ENCODE results near the gene SMG7.

SMG7 gene

DNA sequence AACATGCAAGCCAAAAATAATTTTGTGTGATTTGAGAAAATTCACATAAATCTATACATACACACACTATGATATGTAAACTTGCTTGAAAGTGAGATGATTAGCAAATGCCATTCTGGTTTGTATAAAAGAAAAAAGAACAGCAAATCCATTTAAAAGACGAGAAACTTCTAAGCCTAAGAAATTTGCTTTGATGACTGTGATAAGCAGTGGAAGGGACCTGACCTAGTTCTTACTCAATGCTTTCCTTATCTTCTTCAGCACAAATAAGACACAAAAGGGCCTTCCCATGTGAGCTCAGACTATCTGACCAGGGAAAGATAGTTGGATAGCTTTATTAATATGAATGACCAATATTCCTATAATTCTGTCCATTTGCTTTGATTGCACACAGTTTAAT is 28.8 kb upstream of the SMG7 start:
- Histone ChIP-seq H2AFZ (ENCODE audit: low read length) (no peak overlapping the region), H3K36me3 (ENCODE audit: insufficient read depth, low read length) (no peaks in the 10 kb centered on the region), H3K27me3 (ENCODE audit: insufficient read depth, low read length) (no peaks in the 10 kb centered on the region; the same call in 1 of the 2 replicates), H3K79me2 (ENCODE audit: insufficient read depth, low read length) (no peaks in the 10 kb centered on the region), H3F3A (ENCODE audit: insufficient read depth, low read length) (no peaks in the 10 kb centered on the region), H3K4me1 (ENCODE audit: insufficient read depth, low read length, severe bottlenecking) (no peaks in the 10 kb centered on the region), H3K9me2 (ENCODE audit: low read depth, low read length) (no peaks in the 10 kb centered on the region), H3K9ac (ENCODE audit: low read length) (no peak overlapping the region), H3K27ac (ENCODE audit: low read depth, low read length, poor library complexity, severe bottlenecking) (no peak overlapping the region), H3K4me2 (ENCODE audit: low read length) (no peak overlapping the region), H3K9me3 (ENCODE audit: low read length) (no peaks in the 10 kb centered on the region), H4K20me1 (ENCODE audit: insufficient read depth, low read length) (no peaks in the 10 kb centered on the region), H3K4me3 (ENCODE audit: low read depth, low read length, poor library complexity, severe bottlenecking) (no peak overlapping the region)
- no peak for TF ChIP-seq EZH2 (IDR thresholded peaks at IDR 0.05; ENCODE audit: borderline replicate concordance, low read length)
- TF ChIP-seq, protein P1, sequence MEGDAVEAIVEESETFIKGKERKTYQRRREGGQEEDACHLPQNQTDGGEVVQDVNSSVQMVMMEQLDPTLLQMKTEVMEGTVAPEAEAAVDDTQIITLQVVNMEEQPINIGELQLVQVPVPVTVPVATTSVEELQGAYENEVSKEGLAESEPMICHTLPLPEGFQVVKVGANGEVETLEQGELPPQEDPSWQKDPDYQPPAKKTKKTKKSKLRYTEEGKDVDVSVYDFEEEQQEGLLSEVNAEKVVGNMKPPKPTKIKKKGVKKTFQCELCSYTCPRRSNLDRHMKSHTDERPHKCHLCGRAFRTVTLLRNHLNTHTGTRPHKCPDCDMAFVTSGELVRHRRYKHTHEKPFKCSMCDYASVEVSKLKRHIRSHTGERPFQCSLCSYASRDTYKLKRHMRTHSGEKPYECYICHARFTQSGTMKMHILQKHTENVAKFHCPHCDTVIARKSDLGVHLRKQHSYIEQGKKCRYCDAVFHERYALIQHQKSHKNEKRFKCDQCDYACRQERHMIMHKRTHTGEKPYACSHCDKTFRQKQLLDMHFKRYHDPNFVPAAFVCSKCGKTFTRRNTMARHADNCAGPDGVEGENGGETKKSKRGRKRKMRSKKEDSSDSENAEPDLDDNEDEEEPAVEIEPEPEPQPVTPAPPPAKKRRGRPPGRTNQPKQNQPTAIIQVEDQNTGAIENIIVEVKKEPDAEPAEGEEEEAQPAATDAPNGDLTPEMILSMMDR (IDR thresholded peaks at IDR 0.05; ENCODE audit: low read length): no peak

DNA sequence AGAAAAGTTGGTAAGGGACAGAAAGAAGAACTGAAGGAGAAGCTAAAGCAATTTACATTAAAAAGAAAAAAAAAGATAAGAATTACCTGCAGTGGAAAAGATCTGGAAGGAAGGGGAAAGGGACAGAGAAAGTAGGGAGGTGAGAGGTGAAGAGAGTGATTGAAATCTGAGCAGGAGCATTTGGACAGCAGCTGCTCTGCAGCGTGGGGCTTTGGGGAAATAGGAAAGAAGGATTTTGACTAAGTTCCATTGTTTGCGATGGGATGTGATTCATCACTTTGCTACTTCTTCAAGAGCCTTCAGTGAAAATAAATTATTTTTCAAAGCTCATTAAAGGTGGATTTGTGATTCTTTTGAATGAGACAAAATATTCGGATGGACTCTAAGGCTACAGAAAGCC is 28.1 kb upstream of the SMG7 start:
- TF ChIP-seq, protein P1 (IDR thresholded peaks at IDR 0.05; ENCODE audit: low read length): no peak
- no peak for TF ChIP-seq EZH2 (IDR thresholded peaks at IDR 0.05; ENCODE audit: borderline replicate concordance, low read length)
- H3K9ac ChIP-seq (ENCODE audit: low read length): no peak overlapping the region
- H3K4me2 ChIP-seq (ENCODE audit: low read length): no peak overlapping the region
- no peak overlapping the region for H2AFZ ChIP-seq (ENCODE audit: low read length)
- H3K4me3 ChIP-seq (ENCODE audit: low read depth, low read length, poor library complexity, severe bottlenecking): no peak overlapping the region
- H3K9me2 ChIP-seq (ENCODE audit: low read depth, low read length): no peaks in the 10 kb centered on the region
- H3K79me2 ChIP-seq (ENCODE audit: insufficient read depth, low read length): no peaks in the 10 kb centered on the region
- no peaks in the 10 kb centered on the region for H3F3A ChIP-seq (ENCODE audit: insufficient read depth, low read length)
- no peaks in the 10 kb centered on the region for H3K36me3 ChIP-seq (ENCODE audit: insufficient read depth, low read length)
- H4K20me1 ChIP-seq (ENCODE audit: insufficient read depth, low read length): no peaks in the 10 kb centered on the region
- H3K27me3 ChIP-seq (ENCODE audit: insufficient read depth, low read length): no peaks in the 10 kb centered on the region
- no peaks in the 10 kb centered on the region for H3K4me1 ChIP-seq (ENCODE audit: insufficient read depth, low read length, severe bottlenecking)
- no peaks in the 10 kb centered on the region for H3K9me3 ChIP-seq (ENCODE audit: low read length)
- H3K27ac ChIP-seq (ENCODE audit: low read depth, low read length, poor library complexity, severe bottlenecking): no peak overlapping the region

DNA sequence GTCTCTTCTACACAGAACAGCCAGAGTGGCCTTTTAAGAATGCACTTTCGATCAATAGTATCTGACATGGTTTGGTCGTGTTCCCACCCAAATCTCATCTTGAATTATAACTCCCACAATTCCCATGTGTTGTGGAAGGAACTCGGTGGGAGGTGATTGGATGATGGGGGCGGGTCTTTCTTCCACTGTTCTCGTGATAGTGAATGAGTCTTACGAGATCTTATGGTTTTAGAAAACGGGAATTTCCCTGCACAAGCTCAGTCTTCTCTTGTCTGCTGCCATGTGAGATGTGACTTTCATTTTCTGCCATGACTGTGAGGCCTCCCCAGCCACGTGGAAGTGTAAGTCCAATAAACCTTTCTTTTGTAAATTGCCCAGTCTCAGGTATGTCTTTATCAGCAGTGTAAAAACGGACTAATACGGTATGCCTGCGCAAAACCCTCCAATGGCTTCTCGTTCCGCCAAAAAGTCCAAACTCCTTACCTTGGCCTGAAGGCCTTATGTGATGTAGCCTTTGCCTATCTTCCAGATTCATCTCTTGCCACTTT is 23.0 kb upstream of the SMG7 start:
- H3K27ac ChIP-seq (ENCODE audit: low read depth, low read length, poor library complexity, severe bottlenecking): no peak overlapping the region
- H3K9me2 ChIP-seq (ENCODE audit: low read depth, low read length): no peaks in the 10 kb centered on the region
- no peaks in the 10 kb centered on the region for H4K20me1 ChIP-seq (ENCODE audit: insufficient read depth, low read length)
- H3K36me3 ChIP-seq (ENCODE audit: insufficient read depth, low read length): no peaks in the 10 kb centered on the region
- no peak overlapping the region for H3K4me2 ChIP-seq (ENCODE audit: low read length)
- no peaks in the 10 kb centered on the region for H3K4me1 ChIP-seq (ENCODE audit: insufficient read depth, low read length, severe bottlenecking)
- no peak overlapping the region for H3K4me3 ChIP-seq (ENCODE audit: low read depth, low read length, poor library complexity, severe bottlenecking)
- no peak overlapping the region for H3K9ac ChIP-seq (ENCODE audit: low read length)
- no peaks in the 10 kb centered on the region for H3F3A ChIP-seq (ENCODE audit: insufficient read depth, low read length)
- H3K9me3 ChIP-seq (ENCODE audit: low read length): no peaks in the 10 kb centered on the region
- H2AFZ ChIP-seq (ENCODE audit: low read length): no peak overlapping the region
- no peak for TF ChIP-seq EZH2 (IDR thresholded peaks at IDR 0.05; ENCODE audit: borderline replicate concordance, low read length)
- TF ChIP-seq, protein P1 (IDR thresholded peaks at IDR 0.05; ENCODE audit: low read length): no peak
- H3K79me2 ChIP-seq (ENCODE audit: insufficient read depth, low read length): no peaks in the 10 kb centered on the region
- no peaks in the 10 kb centered on the region for H3K27me3 ChIP-seq (ENCODE audit: insufficient read depth, low read length)
